GM23248 (cell line): ENCODE measurements around the gene MAPK10.

Experiments
- EZH2 ChIP-seq: fragments of 200-600 bp; sonication (generic); IDR thresholded peaks from 2 replicates; pipeline ENCODE4 v1.6.1; 2018; ENCODE audit warnings: antibody characterized with exemption, mild to moderate bottlenecking; ENCODE audit not compliant: insufficient read depth, poor library complexity, severe bottlenecking
- EZH2phosphoT487 ChIP-seq: fragments of 200-600 bp; sonication (generic); IDR thresholded peaks from 2 replicates; pipeline ENCODE4 v1.6.1; 2018; ENCODE audit warnings: antibody characterized with exemption, moderate library complexity, mild to moderate bottlenecking, low read depth; ENCODE audit not compliant: insufficient read depth

DNA sequence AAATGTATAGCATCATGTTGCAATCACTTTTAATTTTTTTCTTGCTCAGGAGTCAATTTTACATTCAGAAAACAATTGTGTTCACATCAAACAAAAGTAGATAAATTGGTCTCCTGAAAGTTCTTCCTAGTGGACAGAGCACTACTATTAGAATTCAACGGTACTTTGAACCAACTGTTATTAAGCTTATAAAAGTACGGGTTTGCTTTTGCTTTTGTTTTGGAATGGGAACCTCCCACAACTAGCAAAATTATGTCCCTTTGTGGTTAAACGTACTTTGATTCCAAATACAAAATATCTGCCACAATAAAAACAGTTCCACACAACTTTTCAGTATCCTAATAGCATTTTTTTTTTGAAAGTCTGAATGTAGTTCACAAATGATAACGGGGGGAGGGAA is 8.6 kb upstream of the MAPK10 start:
- no peak for TF ChIP-seq EZH2
- TF ChIP-seq EZH2phosphoT487, result no peak
